ENCODE data around the gene PIP5KL1. TPM values are rescaled to one million over a fixed set of nuclear protein-coding genes. Genes with fewer than 3 reads are reported as not detected.
A peak's percentile ranks its signal among the peaks of the same experiment; 100 is the strongest.

PIP5KL1 gene
- total RNA-seq, 4 donors from 2014 or later: 0.82 to 3.0 (median 1.3) TPM

GRCh38 chr9:127943011-127943662 lies 12.6 kb upstream of the PIP5KL1 start:
- TF ChIP-seq, protein P1, sequence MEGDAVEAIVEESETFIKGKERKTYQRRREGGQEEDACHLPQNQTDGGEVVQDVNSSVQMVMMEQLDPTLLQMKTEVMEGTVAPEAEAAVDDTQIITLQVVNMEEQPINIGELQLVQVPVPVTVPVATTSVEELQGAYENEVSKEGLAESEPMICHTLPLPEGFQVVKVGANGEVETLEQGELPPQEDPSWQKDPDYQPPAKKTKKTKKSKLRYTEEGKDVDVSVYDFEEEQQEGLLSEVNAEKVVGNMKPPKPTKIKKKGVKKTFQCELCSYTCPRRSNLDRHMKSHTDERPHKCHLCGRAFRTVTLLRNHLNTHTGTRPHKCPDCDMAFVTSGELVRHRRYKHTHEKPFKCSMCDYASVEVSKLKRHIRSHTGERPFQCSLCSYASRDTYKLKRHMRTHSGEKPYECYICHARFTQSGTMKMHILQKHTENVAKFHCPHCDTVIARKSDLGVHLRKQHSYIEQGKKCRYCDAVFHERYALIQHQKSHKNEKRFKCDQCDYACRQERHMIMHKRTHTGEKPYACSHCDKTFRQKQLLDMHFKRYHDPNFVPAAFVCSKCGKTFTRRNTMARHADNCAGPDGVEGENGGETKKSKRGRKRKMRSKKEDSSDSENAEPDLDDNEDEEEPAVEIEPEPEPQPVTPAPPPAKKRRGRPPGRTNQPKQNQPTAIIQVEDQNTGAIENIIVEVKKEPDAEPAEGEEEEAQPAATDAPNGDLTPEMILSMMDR (IDR thresholded peaks at IDR 0.05): no peak

GRCh38 chr9:127942216-127943010 lies 11.8 kb upstream of the PIP5KL1 start:
- ATAC-seq (ENCODE audit: low FRiP score): peak; percentile 38
- TF ChIP-seq, protein P1 (IDR thresholded peaks at IDR 0.05): peak in 1 of 3 donors; percentile 58
- DNase-seq (ENCODE audit: low spot score): no peak

More at GRCh38 chr9:127943011-127943662, 12.6 kb upstream of the PIP5KL1 start:
- ATAC-seq (ENCODE audit: low FRiP score) (no peak), DNase-seq (ENCODE audit: low spot score) (no peak)

DNA sequence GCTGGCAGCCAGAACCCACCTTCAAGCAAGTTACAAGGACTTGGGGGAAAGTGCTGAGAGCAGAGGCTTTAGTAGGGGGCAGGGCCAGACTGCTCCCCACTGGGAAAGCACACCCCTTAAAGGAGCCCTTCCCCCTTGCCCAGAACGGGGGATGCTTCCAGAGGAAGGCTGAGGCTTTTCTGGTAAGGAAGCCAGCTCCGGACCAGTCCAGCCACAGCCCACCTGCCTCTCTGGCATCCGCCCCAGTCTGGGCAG lies 11.3 kb upstream of the PIP5KL1 start:
- ATAC-seq (ENCODE audit: low FRiP score) (no peak), DNase-seq (ENCODE audit: low spot score) (no peak)
- TF ChIP-seq, protein P1 (IDR thresholded peaks at IDR 0.05): no peak

- TF ChIP-seq, protein P1 (IDR thresholded peaks at IDR 0.05): no peak
- no peak for DNase-seq (ENCODE audit: low spot score)
- no peak for ATAC-seq (ENCODE audit: low FRiP score)
Observed at GRCh38 chr9:127941062-127941960, 10.7 kb upstream of the PIP5KL1 start.

DNA sequence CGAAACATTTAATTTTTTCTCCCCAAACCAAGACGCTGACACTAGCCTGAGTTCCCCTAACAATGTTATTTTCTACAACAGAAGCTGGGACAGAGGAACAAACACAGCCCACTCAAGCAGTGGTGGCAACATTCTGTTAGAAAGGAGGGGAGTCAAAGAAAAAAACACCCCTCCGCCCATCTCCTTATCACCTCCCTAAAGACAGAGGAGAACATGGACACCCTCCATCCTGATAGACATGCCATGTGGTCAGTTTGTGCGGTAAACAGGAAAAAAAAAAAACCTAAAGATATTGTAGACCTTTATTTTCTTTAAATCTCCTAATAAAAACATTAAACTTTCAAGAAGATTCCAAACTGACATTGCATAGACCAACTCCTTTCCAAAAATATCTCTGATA lies 10.0 kb upstream of the PIP5KL1 start:
- ATAC-seq (ENCODE audit: low FRiP score) (no peak), DNase-seq (ENCODE audit: low spot score) (no peak)
- TF ChIP-seq, protein P1 (IDR thresholded peaks at IDR 0.05): no peak

- ATAC-seq (ENCODE audit: low FRiP score) (peak; percentile 2), DNase-seq (ENCODE audit: low spot score) (no peak)
- TF ChIP-seq, protein P1 (IDR thresholded peaks at IDR 0.05): no peak
Observed at GRCh38 chr9:127938298-127938690, 7.7 kb upstream of the PIP5KL1 start.
